Smooth muscle cell (in vitro differentiated cells): ENCODE data around the gene LTBP2. TPM values are rescaled to one million over a fixed set of nuclear protein-coding genes. Genes with fewer than 3 reads are reported as not detected.
A peak's percentile ranks its signal among the peaks of the same experiment; 100 is the strongest.

Experiments
- DNase-seq: peaks from one replicate; lab custom pipeline; 2025; ENCODE audit not compliant: unreplicated experiment; lab: John Stamatoyannopoulos, UW
- H2AFZ ChIP-seq: fragments of 200-600 bp; sonication (generic); 2 replicates; pipeline ENCODE4 v1.6.0; 2016; ENCODE audit warnings: antibody characterized with exemption, low read depth, mild to moderate bottlenecking
- H3F3A ChIP-seq: fragments of 200-600 bp; sonication (generic); 2 replicates; pipeline ENCODE4 v1.6.0; 2017; ENCODE audit warnings: antibody characterized with exemption, low read depth
- H3K27ac ChIP-seq: fragments of 200-600 bp; sonication (generic); 2 replicates; pipeline ENCODE4 v1.5.1; 2016; ENCODE audit warnings: low read depth, mild to moderate bottlenecking
- H3K27me3 ChIP-seq: fragments of 200-600 bp; sonication (generic); 2 replicates; pipeline ENCODE4 v1.6.1; 2016; ENCODE audit warnings: low read depth, mild to moderate bottlenecking
- H3K36me3 ChIP-seq: fragments of 200-600 bp; sonication (generic); 2 replicates; pipeline ENCODE4 v1.5.1; 2016; ENCODE audit warnings: low read depth
- H3K4me1 ChIP-seq: fragments of 200-600 bp; sonication (generic); 2 replicates; pipeline ENCODE4 v1.5.1; 2016; ENCODE audit warnings: low read depth
- H3K4me2 ChIP-seq: fragments of 200-600 bp; sonication (generic); 2 replicates; pipeline ENCODE4 v1.6.0; 2016; ENCODE audit warnings: mild to moderate bottlenecking
- H3K4me3 ChIP-seq: fragments of 200-600 bp; sonication (generic); 2 replicates; pipeline ENCODE4 v1.5.1; 2016; ENCODE audit warnings: mild to moderate bottlenecking
- H3K79me2 ChIP-seq: fragments of 200-600 bp; sonication (generic); 2 replicates; pipeline ENCODE4 v1.6.0; 2016; ENCODE audit warnings: low read depth, mild to moderate bottlenecking
- H3K9ac ChIP-seq: fragments of 200-600 bp; sonication (generic); 2 replicates; pipeline ENCODE4 v1.6.0; 2016; ENCODE audit warnings: low read depth
- H3K9me3 ChIP-seq: fragments of 200-600 bp; sonication (generic); replicated peaks from 2 replicates; pipeline ENCODE4 v1.5.1; 2016; ENCODE audit warnings: low read depth
- H4K20me1 ChIP-seq: fragments of 200-600 bp; sonication (generic); 2 replicates; pipeline ENCODE4 v1.6.0; 2016; ENCODE audit warnings: low read depth
- CTCF ChIP-seq: fragments of 200-600 bp; sonication (generic); IDR thresholded peaks from 2 replicates; pipeline ENCODE4 v1.5.1; 2017; ENCODE audit warnings: borderline replicate concordance, mild to moderate bottlenecking, antibody characterized with exemption; ENCODE audit not compliant: insufficient read depth, poor library complexity, severe bottlenecking
- WGBS: methylation state at CpG from one replicate; pipeline ENCODE4 v1.1.7; 2016; ENCODE audit warnings: low lambda C conversion rate; 5-methylcytosine and 5-hydroxymethylcytosine counted together
- polyA plus RNA-seq: library from polyadenylated mRNA; unstranded; fragments of >200 nt; fragmentation: Nextera tagmentation; extraction: Ambion mirVana; gene quantifications from 2 replicates; pipeline ENCODE4 v1.2.1, GENCODE V29; 2016
- total RNA-seq: library from RNA; depleted of rRNA; stranded (reverse); fragments of >200 nt; gene quantifications from 2 replicates; pipeline ENCODE4 v1.2.3, GENCODE V29; 2014

LTBP2 gene
- total RNA-seq, result 103 and 108 TPM in 2 replicates
- 74.2 and 90.1 TPM in 2 replicates for polyA plus RNA-seq

- Histone ChIP-seq H3K79me2 (peaks cover 54% of the 10 kb centered on the region), H3F3A (peaks cover 29% of the 10 kb centered on the region), H4K20me1 (peaks cover 41% of the 10 kb centered on the region), H3K4me3 (peak within 1 kb of the TSS; percentile 79), H3K36me3 (no peaks in the 10 kb centered on the region), H3K27ac (peak within 1 kb of the TSS; percentile 9), H2AFZ (peak within 1 kb of the TSS; percentile 91), H3K4me2 (peak within 1 kb of the TSS; percentile 97), H3K9me3 (no peaks in the 10 kb centered on the region), H3K9ac (peak within 1 kb of the TSS; percentile 58), H3K27me3 (no peaks in the 10 kb centered on the region), H3K4me1 (peaks cover 28% of the 10 kb centered on the region)
- DNase-seq, result no peak
- WGBS, result 1% methylated on average over 50 of the region's 70 CpGs
- TF ChIP-seq CTCF, result no peak
These were observed at the start of gene LTBP2 for GRCh38 chr14:74611650-74612349. Gene LTBP2, minus strand, starts transcription at chr14:74612237. Its CDS starts 293 bp downstream, at chr14:74611944.

- no peak overlapping the region for H3K9ac ChIP-seq
- H3K9me3 ChIP-seq, result no peaks in the 10 kb centered on the region
- no peak overlapping the region for H3K27ac ChIP-seq
- no peaks in the 10 kb centered on the region for H3K27me3 ChIP-seq
- H4K20me1 ChIP-seq, result no peaks in the 10 kb centered on the region
- no peaks in the 10 kb centered on the region for H3K4me1 ChIP-seq
- no peaks in the 10 kb centered on the region for H3K36me3 ChIP-seq
- no peak overlapping the region for H3K4me3 ChIP-seq
- H3K4me2 ChIP-seq, result no peak overlapping the region
- 96% methylated on average over 5 of the region's 5 CpGs for WGBS
- H3K79me2 ChIP-seq, result no peaks in the 10 kb centered on the region
- peaks cover 8% of the 10 kb centered on the region for H3F3A ChIP-seq
- no peak for DNase-seq
- no peak overlapping the region for H2AFZ ChIP-seq
- no peak for TF ChIP-seq CTCF
These were observed 48.8 kb upstream of the LTBP2 start for GRCh38 chr14:74660863-74661262.

GRCh38 chr14:74660167-74660566, 48.1 kb upstream of the LTBP2 start:
- TF ChIP-seq CTCF, result no peak
- no peak for DNase-seq
- Histone ChIP-seq H3K9me3 (no peaks in the 10 kb centered on the region), H3K79me2 (no peaks in the 10 kb centered on the region), H3K27ac (no peak overlapping the region), H3K27me3 (no peaks in the 10 kb centered on the region), H3K4me3 (no peak overlapping the region), H4K20me1 (no peaks in the 10 kb centered on the region), H3K4me2 (no peak overlapping the region), H3K36me3 (no peaks in the 10 kb centered on the region), H2AFZ (no peak overlapping the region), H3F3A (peaks cover 8% of the 10 kb centered on the region), H3K4me1 (peaks cover 3% of the 10 kb centered on the region), H3K9ac (no peak overlapping the region)
- WGBS, result 68% methylated on average over 3 of the region's 3 CpGs
